Kidney epithelial cell (primary cell): ENCODE results near the gene WDR5B. TPM values are rescaled to one million over a fixed set of nuclear protein-coding genes. Genes with fewer than 3 reads are reported as not detected.
A peak's percentile ranks its signal among the peaks of the same experiment; 100 is the strongest.

ENCODE experiments used
- DNase-seq: peaks from one replicate; pipeline ENCODE4 v3.0.0-alpha.2; 2010; ENCODE audit warnings: low read depth
- H3K27me3 ChIP-seq: 2 replicates; pipeline ENCODE4 v1.6.0; 2011; ENCODE audit warnings: low read length; ENCODE audit not compliant: control insufficient read depth, insufficient read depth
- H3K36me3 ChIP-seq: 2 replicates; pipeline ENCODE4 v1.5.1; 2011; ENCODE audit warnings: low read length; ENCODE audit not compliant: control insufficient read depth, insufficient read depth
- H3K4me3 ChIP-seq: 2 replicates; pipeline ENCODE4 v1.5.1; 2011; ENCODE audit warnings: low read depth, mild to moderate bottlenecking, control low read depth, low read length
- CTCF ChIP-seq: IDR thresholded peaks from 2 replicates; pipeline ENCODE4 v1.5.1; 2011; ENCODE audit warnings: mild to moderate bottlenecking, moderate library complexity, low read length, control low read depth, inconsistent platforms; ENCODE audit not compliant: insufficient read depth, poor library complexity, severe bottlenecking
- total RNA-seq: library from RNA; depleted of rRNA; stranded (reverse); fragments of >200 nt; gene quantifications from 2 replicates; pipeline ENCODE4 v1.2.3, GENCODE V29; 2015

The WDR5B gene
- total RNA-seq, 1 donor from 2014 or later = 4.9 TPM

GRCh38 chr3:122415104-122415744 is 638 bp downstream of the WDR5B start:
- TF ChIP-seq CTCF = no peak
- no peaks in the 10 kb centered on the region for H3K36me3 ChIP-seq
- H3K27me3 ChIP-seq = no peaks in the 10 kb centered on the region
- peak overlapping the region; percentile 84 for H3K4me3 ChIP-seq
- DNase-seq = peak; percentile 39

GRCh38 chr3:122414391-122414790 is 1.5 kb downstream of the WDR5B start:
- DNase-seq = no peak
- Histone ChIP-seq H3K4me3 (no peak overlapping the region), H3K36me3 (peaks cover 1% of the 10 kb centered on the region), H3K27me3 (no peaks in the 10 kb centered on the region)
- TF ChIP-seq CTCF = no peak

GRCh38 chr3:122410639-122411038 is 5.2 kb downstream of the WDR5B start:
- no peak for DNase-seq
- Histone ChIP-seq H3K4me3 (no peak overlapping the region), H3K27me3 (no peaks in the 10 kb centered on the region), H3K36me3 (peaks cover 1% of the 10 kb centered on the region)
- no peak for TF ChIP-seq CTCF

- no peak for TF ChIP-seq CTCF
- Histone ChIP-seq H3K4me3 (no peak overlapping the region), H3K27me3 (no peaks in the 10 kb centered on the region), H3K36me3 (peaks cover 1% of the 10 kb centered on the region)
- DNase-seq = no peak
Measured at GRCh38 chr3:122410111-122410510, 5.8 kb downstream of the WDR5B start.

GRCh38 chr3:122409446-122409845 is 6.4 kb downstream of the WDR5B start:
- TF ChIP-seq CTCF = no peak
- no peak for DNase-seq
- Histone ChIP-seq H3K36me3 (peaks cover 1% of the 10 kb centered on the region), H3K4me3 (no peak overlapping the region), H3K27me3 (no peaks in the 10 kb centered on the region)

- DNase-seq = no peak
- no peak for TF ChIP-seq CTCF
- Histone ChIP-seq H3K36me3 (peaks cover 1% of the 10 kb centered on the region), H3K27me3 (no peaks in the 10 kb centered on the region), H3K4me3 (no peak overlapping the region)
Measured at GRCh38 chr3:122407946-122408345, 7.9 kb downstream of the WDR5B start.
